ENCODE data around the gene DDX6. TPM values are rescaled to one million over a fixed set of nuclear protein-coding genes. Genes with fewer than 3 reads are reported as not detected.

The DDX6 gene
- total RNA-seq, 1 experiment from 2014 or later, result 155 TPM

- TF ChIP-seq, protein P1, sequence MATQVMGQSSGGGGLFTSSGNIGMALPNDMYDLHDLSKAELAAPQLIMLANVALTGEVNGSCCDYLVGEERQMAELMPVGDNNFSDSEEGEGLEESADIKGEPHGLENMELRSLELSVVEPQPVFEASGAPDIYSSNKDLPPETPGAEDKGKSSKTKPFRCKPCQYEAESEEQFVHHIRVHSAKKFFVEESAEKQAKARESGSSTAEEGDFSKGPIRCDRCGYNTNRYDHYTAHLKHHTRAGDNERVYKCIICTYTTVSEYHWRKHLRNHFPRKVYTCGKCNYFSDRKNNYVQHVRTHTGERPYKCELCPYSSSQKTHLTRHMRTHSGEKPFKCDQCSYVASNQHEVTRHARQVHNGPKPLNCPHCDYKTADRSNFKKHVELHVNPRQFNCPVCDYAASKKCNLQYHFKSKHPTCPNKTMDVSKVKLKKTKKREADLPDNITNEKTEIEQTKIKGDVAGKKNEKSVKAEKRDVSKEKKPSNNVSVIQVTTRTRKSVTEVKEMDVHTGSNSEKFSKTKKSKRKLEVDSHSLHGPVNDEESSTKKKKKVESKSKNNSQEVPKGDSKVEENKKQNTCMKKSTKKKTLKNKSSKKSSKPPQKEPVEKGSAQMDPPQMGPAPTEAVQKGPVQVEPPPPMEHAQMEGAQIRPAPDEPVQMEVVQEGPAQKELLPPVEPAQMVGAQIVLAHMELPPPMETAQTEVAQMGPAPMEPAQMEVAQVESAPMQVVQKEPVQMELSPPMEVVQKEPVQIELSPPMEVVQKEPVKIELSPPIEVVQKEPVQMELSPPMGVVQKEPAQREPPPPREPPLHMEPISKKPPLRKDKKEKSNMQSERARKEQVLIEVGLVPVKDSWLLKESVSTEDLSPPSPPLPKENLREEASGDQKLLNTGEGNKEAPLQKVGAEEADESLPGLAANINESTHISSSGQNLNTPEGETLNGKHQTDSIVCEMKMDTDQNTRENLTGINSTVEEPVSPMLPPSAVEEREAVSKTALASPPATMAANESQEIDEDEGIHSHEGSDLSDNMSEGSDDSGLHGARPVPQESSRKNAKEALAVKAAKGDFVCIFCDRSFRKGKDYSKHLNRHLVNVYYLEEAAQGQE (IDR thresholded peaks at IDR 0.05; ENCODE audit: insufficient read depth in 1 of 2, low read depth in 2 of 2, low read length in 1 of 2), result no peak
- TF ChIP-seq SIN3A (IDR thresholded peaks at IDR 0.05; ENCODE audit: borderline replicate concordance, insufficient read depth, low read depth, low read length) (no peak), POLR2AphosphoS5 (IDR thresholded peaks at IDR 0.05; ENCODE audit: low read depth, low read length) (no peak), CTCF (IDR thresholded peaks at IDR 0.05) (no peak), TCF7L2 (IDR thresholded peaks at IDR 0.05; ENCODE audit: low read depth, low read length) (no peak)
- POLR2A ChIA-PET, result interaction anchor here (0.6 kb wide), 1 partner anchor 46 kb away, joined by 4 read pairs; no protein-coding TSS in a partner anchor
- no peak overlapping the region for H3K4me3 ChIP-seq (ENCODE audit: low read depth in 2 of 2, low read length in 2 of 2)
- H3K4me1 ChIP-seq (ENCODE audit: control insufficient read depth, insufficient read depth, low read length), result no peaks in the 10 kb centered on the region
- CTCF ChIA-PET, result no interaction called here
- BruUV-seq (replicated peaks), result no TSS peak
- intact Hi-C loops (cut with micrococcal nuclease; ENCODE audit: unreplicated experiment), result no loop called here
- in situ Hi-C loops (cut with HindIII; ENCODE audit: low pct_unique_long_range_greater_than_20kb, low sequenced_read_pairs), result no loop called here
- no peak overlapping the region for H3K27ac ChIP-seq (ENCODE audit: low read length)
- no peaks in the 10 kb centered on the region for H3K27me3 ChIP-seq (ENCODE audit: control insufficient read depth, insufficient read depth, low read length)
- H3K9me3 ChIP-seq (ENCODE audit: control insufficient read depth, insufficient read depth, low read depth, low read length), result no peaks in the 10 kb centered on the region
- ATAC-seq (no peak), DNase-seq (ENCODE audit: low read depth, low spot score) (no peak)
- H3K36me3 ChIP-seq (ENCODE audit: control insufficient read depth, insufficient read depth, low read length), result no peaks in the 10 kb centered on the region
Observed at GRCh38 chr11:118742304-118742703, 48.7 kb downstream of the DDX6 start.

DNA sequence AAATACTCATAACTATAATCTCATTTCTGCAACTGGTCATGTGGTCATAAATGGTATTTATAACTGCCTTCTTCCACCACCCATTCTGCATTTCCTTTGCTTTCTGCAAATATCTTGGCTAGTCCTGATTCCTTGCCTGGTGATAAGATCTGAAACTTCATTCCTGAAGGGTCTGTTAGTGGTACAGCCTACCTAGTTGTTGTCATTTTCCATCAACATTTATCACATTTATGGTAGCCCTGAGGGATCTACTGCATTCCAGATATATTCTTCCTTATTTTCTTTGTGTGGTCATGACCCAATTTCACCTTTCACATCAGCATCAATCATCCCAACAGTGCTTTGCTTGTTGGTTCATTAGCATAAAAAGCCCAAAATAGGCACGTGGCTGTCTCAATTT lies 50.1 kb downstream of the DDX6 start:
- ChIA-PET CTCF (no interaction called here), POLR2A (interaction anchor here (0.5 kb wide), 1 partner anchor 33 kb away, joined by 5 read pairs; no protein-coding TSS in a partner anchor)
- no peak for DNase-seq (ENCODE audit: low read depth, low spot score)
- Histone ChIP-seq H3K4me3 (ENCODE audit: low read depth in 2 of 2, low read length in 2 of 2) (no peak overlapping the region), H3K36me3 (ENCODE audit: control insufficient read depth, insufficient read depth, low read length) (no peaks in the 10 kb centered on the region), H3K27ac (ENCODE audit: low read length) (no peak overlapping the region), H3K4me1 (ENCODE audit: control insufficient read depth, insufficient read depth, low read length) (no peaks in the 10 kb centered on the region), H3K27me3 (ENCODE audit: control insufficient read depth, insufficient read depth, low read length) (no peaks in the 10 kb centered on the region), H3K9me3 (ENCODE audit: control insufficient read depth, insufficient read depth, low read depth, low read length) (no peaks in the 10 kb centered on the region)
- TF ChIP-seq CTCF (IDR thresholded peaks at IDR 0.05), result no peak
- TF ChIP-seq, protein P1 (IDR thresholded peaks at IDR 0.05; ENCODE audit: insufficient read depth in 1 of 2, low read depth in 2 of 2, low read length in 1 of 2), result no peak
- no peak for TF ChIP-seq POLR2AphosphoS5 (IDR thresholded peaks at IDR 0.05; ENCODE audit: low read depth, low read length)
- TF ChIP-seq TCF7L2 (IDR thresholded peaks at IDR 0.05; ENCODE audit: low read depth, low read length), result no peak
- no peak for TF ChIP-seq SIN3A (IDR thresholded peaks at IDR 0.05; ENCODE audit: borderline replicate concordance, insufficient read depth, low read depth, low read length)
- no peak for ATAC-seq
- no TSS peak for BruUV-seq (replicated peaks)
- intact Hi-C loops (cut with micrococcal nuclease; ENCODE audit: unreplicated experiment) (no loop called here), in situ Hi-C loops (cut with HindIII; ENCODE audit: low pct_unique_long_range_greater_than_20kb, low sequenced_read_pairs) (no loop called here)
